HG03460 (cell line): ENCODE data around the gene ZNF277.

ENCODE experiments used
- ATAC-seq: cut with Tn5 transposase; IDR thresholded peaks from one replicate; pipeline ENCODE4 v1.9.1; 2021; ENCODE audit not compliant: unreplicated experiment

Gene ZNF277

GRCh38 chr7:112184455-112184854, 22.0 kb upstream of the ZNF277 start:
- no peak for ATAC-seq

- ATAC-seq: no peak
Observed at GRCh38 chr7:112185005-112185834, 21.3 kb upstream of the ZNF277 start.

- ATAC-seq: no peak
Observed at GRCh38 chr7:112186300-112186699, 20.2 kb upstream of the ZNF277 start.

GRCh38 chr7:112188257-112188656, 18.2 kb upstream of the ZNF277 start:
- ATAC-seq: no peak

GRCh38 chr7:112189691-112190090, 16.8 kb upstream of the ZNF277 start:
- ATAC-seq: no peak

- ATAC-seq: no peak
Observed at GRCh38 chr7:112190120-112190519, 16.4 kb upstream of the ZNF277 start.

- ATAC-seq: no peak
Observed at GRCh38 chr7:112192236-112193154, 14.0 kb upstream of the ZNF277 start.

- no peak for ATAC-seq
Observed at GRCh38 chr7:112193915-112194502, 12.5 kb upstream of the ZNF277 start.

GRCh38 chr7:112195717-112196116, 10.8 kb upstream of the ZNF277 start:
- no peak for ATAC-seq

- no peak for ATAC-seq
Observed at GRCh38 chr7:112197322-112197721, 9.2 kb upstream of the ZNF277 start.

GRCh38 chr7:112199035-112199655, 7.3 kb upstream of the ZNF277 start:
- ATAC-seq: no peak

- no peak for ATAC-seq
Observed at GRCh38 chr7:112199672-112200071, 6.8 kb upstream of the ZNF277 start.

- no peak for ATAC-seq
Observed at GRCh38 chr7:112201411-112201810, 5.1 kb upstream of the ZNF277 start.

- no peak for ATAC-seq
Observed at GRCh38 chr7:112201839-112202238, 4.7 kb upstream of the ZNF277 start.

- no peak for ATAC-seq
Observed at GRCh38 chr7:112202816-112203215, 3.7 kb upstream of the ZNF277 start.

- no peak for ATAC-seq
Observed at GRCh38 chr7:112203365-112203739, 3.1 kb upstream of the ZNF277 start.

- no peak for ATAC-seq
Observed at GRCh38 chr7:112204499-112205342, 1.8 kb upstream of the ZNF277 start.

GRCh38 chr7:112205343-112206237, 905 bp upstream of the ZNF277 start:
- peak; percentile 8 for ATAC-seq

- ATAC-seq: no peak
Observed at GRCh38 chr7:112206991-112207592, 597 bp downstream of the ZNF277 start.
